ENCODE data around the gene VAMP4.
"Not testable (repeated sequence)": the region's sequence is repeated elsewhere in the genome, so short reads cannot be mapped to it uniquely, and the experiment has no call there.

Gene VAMP4

DNA sequence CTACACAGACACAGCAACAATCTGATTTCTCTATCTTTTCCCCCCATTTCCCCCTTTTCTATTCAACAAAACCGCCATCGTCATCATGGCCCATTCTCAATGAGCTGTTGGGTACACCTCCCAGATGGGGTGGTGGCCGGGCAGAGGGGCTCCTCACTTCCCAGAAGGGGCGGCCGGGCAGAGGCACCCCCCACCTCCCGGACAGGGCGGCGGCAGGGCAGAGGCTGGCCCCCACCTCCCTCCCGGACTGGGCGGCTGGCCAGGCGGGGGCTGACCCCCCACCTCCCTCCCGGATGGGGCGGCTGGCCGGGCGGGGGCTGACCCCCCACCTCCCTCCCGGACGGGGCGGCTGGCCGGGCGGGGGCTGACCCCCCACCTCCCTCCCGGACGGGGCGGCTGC lies 48.3 kb downstream of the VAMP4 start:
- DNase-seq = not testable (repeated sequence)

GRCh38 chr1:171683870-171684269 lies 58.0 kb downstream of the VAMP4 start:
- DNase-seq = no peak

DNA sequence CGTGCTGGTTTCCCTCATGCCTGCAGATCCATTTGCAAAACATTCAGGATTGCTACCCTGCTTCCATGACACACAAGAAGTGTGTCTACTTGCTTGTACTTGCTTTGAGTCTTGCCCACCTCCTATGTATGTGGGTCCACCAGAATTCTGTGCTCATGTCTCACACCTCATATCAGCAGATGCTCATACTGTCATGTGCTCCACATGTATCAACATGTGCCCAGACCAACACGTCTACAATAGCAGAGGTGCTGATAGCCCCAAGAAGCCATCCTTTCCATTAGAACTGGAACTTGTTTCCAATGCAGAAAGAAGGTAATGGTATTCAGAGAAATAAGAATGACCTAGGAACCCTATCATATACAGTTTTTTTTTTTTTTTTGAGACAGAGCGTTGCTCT lies 61.5 kb downstream of the VAMP4 start:
- no peak for DNase-seq

DNA sequence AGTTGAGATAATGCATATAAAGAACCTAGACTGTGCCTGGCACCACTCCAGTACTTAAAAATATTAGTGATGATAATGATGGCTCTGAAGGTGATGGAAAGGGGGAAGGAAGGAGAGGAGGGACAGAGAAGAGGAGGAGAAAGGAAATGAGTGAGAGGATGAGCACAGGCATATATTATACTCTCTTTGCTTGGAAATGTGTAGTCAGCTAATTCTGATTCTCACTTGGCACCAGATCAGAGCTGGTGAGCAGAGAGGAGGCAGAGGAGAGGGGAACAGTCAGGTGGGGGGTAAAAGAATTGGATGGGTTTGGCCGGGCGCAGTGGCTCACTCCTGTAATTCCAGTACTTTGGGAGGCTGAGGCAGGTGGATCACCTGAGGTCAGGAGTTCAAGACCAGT lies 65.0 kb downstream of the VAMP4 start:
- no peak for DNase-seq

- no peak for DNase-seq
Measured at GRCh38 chr1:171674431-171675405, 67.1 kb downstream of the VAMP4 start.

DNA sequence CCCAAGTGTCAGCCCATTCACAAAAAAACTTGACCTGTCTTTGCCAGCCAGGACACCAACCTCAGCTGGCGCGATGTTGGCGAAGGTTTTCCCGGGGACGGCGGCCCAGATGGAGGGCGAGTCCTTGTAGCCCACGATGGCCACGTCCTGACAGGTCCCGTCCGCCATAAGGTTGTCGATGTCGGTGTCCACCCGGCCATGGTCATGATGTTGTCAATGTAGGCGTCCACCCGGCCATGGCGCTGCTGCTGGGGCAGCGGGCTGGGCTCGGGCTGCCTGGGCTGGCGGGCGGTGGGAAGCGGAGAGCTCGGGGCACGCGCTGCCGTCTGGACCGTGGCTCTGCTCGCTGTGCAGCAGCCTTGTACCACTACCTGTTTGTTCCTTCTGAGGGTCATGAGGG lies 71.1 kb downstream of the VAMP4 start:
- no peak for DNase-seq

- no peak for DNase-seq
Measured at GRCh38 chr1:171668372-171668771, 73.5 kb downstream of the VAMP4 start.

GRCh38 chr1:171666114-171666769 lies 75.6 kb downstream of the VAMP4 start:
- DNase-seq = no peak

- no peak for DNase-seq
Measured at GRCh38 chr1:171664976-171665375, 76.9 kb downstream of the VAMP4 start.

DNA sequence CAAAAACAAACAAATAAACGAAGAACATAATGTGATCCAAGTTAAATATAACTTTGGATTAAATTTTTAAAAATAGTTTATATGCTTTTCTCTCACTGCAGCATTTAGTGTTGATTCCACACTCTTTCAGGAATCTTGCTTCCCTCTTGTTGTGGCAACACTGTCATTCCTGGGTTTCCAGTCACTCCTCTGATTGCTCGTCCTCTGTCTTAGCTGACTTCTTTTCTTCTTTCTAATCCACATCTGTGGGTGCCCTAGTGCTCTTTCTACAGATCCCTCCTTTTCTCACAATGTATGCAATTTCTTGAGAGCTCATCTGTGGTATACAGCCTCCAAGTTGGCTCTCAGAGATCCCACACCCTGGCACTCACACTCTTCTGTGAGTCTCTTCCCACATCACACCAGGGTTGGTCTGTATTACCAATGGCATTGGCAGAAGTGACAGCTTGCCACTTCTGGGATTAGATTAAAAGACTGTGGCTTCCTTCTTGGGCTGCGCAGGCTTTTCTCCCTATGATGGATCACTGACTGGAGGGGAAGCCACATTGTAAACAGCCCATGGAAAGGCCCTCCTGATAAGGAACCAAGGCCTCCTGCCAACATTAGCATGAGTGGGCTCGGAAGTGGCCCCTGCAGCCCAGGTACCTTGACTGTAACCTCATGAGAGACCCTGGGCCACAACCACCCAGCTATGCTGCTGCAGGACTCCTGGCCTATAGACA lies 77.8 kb downstream of the VAMP4 start:
- DNase-seq = no peak

- no peak for DNase-seq
Measured at GRCh38 chr1:171663036-171663853, 78.6 kb downstream of the VAMP4 start.

GRCh38 chr1:171661076-171661650 lies 80.7 kb downstream of the VAMP4 start:
- no peak for DNase-seq

DNA sequence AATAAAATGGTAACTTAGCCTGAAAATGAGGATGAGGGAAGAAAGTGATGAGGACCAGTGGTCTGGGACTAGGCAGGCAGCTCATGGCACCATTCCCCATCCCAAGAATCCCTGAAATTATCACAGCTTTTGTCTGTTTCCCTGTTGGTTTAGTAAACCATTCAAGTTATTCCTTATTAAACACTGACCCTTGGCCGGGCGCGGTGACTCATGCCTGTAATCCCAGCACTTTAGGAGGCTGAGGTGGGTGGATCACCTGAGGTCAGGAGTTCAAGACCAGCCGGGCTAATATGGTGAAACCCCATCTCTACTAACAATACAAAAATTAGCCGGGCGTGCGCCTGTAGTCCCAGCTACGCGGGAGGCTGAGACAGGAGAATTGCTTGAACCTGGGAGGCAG lies 85.7 kb downstream of the VAMP4 start:
- DNase-seq = not testable (repeated sequence)

DNA sequence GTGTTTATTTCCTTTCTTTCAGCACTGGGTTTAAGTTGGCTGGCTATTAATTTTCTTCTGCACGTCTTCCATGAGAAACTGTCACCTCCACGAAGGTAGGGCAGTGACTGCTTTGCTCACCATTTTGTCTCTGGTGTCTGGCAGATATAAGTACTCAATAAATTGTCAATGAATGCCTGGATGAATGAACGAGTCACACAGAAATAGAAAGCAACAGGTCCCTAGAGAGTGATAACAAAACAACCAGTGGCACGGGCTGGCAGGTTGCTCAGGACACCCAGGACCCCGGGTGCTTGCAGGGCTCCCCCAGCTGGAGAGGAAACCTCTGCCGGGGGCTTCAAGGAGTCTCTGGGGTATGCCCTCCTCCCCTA lies 86.1 kb downstream of the VAMP4 start:
- no peak for DNase-seq

GRCh38 chr1:171654942-171655745 lies 86.7 kb downstream of the VAMP4 start:
- no peak for DNase-seq

DNA sequence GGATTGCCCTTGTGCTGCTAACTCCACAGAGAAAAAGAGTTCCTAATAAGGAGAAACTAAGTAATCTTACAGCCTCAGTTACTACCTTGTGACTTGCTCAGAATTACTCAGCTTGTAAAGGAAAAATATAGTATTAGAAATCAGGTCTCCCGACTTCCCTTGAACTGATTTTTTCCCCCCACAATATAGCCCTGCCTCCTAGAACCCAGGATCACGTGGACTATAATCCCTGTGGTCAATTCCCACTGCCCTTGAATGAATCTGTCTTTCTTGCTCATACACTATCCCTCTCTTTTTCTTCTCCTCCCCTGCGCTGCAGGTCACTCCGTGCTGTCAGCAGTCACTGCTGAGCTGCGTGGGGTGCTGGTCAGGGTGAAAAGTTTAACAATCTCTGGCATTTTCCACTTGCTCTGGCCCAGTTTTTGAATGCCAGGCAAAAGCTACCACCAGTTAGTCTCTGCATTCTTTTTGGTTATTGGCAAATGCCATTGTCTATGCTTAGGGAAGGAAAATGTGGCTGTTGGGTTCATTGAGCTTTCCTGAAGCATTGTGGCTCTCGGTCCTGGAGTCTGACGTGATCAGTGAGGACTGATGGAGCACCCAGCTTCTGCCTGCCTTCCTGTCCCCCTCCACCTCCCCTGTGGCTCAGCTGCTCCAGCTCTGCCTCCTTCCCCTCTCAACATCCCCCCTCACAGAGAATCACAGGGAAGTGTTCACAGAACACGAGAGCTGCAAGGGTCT lies 87.5 kb downstream of the VAMP4 start:
- DNase-seq = no peak

DNA sequence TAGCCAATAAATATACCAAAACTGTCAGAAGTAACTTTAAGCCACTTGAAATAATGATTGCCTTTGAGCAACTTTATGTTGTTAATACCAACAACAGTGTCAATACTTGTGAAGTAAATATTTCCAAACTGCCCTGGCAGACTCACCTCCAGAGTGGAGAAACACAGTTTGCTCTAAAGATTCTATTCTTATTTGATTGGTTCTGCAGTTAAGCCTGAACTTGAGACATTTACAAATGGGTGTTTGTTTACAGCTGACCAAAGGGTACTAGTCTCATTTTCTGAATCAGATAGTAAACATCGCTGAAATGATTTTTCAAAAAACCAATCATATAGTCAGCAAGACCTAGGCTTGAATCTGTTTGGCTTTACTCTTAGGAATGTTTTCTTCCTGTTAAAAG lies 88.1 kb downstream of the VAMP4 start:
- DNase-seq = no peak

DNA sequence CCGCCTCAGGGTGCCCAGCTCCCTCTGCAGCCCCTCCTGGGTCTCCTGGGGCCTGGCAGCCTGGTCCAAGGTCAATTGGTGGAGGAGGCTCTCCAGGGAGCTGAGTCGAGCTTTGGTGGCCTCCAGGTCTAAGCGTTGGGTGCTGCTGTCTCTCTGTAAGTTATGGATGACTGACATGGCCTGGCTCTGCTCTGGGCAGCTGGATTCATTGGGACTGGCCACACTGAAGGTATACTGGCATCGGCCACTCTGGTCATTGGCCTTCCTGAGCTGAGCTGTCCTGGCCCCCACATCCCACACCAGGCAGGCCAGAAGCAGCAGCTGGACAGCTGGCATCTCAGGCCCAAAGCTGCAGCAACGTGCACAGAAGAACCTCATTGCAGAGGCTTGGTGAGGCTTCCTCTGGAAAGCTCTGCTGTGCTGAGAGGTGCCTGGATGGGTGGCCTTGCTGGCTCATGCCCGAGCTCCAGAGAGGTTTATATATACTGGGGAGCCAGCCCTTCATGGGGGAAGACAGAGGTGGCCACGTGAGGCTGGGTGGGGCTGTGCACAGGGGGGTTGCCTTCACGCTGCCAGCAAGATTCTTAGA lies 89.5 kb downstream of the VAMP4 start, which contains the start of gene MYOC:
MYOC (minus strand) TSS at position 455 of the 589 bp plus-strand sequence; CDS start at position 378, 77 bp downstream.
- DNase-seq = no peak

All from SIG-M5 (cell line).